Aorta (tissue), 5 donors: ENCODE results near the gene ME1. TPM values are rescaled to one million over a fixed set of nuclear protein-coding genes. Genes with fewer than 3 reads are reported as not detected.

Experiments
- ATAC-seq: fragments of 200-7000 bp; cut with Tn5 transposase; one replicate; pipeline ENCODE4 v1.9.1; 2022; ENCODE audit warnings: moderate library complexity; ENCODE audit not compliant: low FRiP score
- DNase-seq, 2 donors: peaks; one replicate each; pipeline ENCODE4 v3.0.0-alpha.2; 2020
- H3K27ac ChIP-seq, 2 donors: one replicate each; pipeline ENCODE4 v1.5.1; 2013; ENCODE audit warnings: low read length in 2 of 2, mild to moderate bottlenecking in 2 of 2, moderate library complexity in 2 of 2, control low read depth in 1 of 2, inconsistent platforms in 1 of 2, low read depth in 1 of 2
- H3K27me3 ChIP-seq, 2 donors: one replicate each; pipeline ENCODE4 v1.6.1; 2013; ENCODE audit warnings: control low read depth in 1 of 2, low read length in 1 of 2, mild to moderate bottlenecking in 1 of 2, moderate library complexity in 1 of 2; ENCODE audit not compliant: insufficient read depth in 2 of 2, control insufficient read depth in 1 of 2
- H3K36me3 ChIP-seq, 2 donors: one replicate each; pipeline ENCODE4 v1.6.1; 2013; ENCODE audit warnings: control low read depth in 1 of 2, low read length in 1 of 2, mild to moderate bottlenecking in 1 of 2; ENCODE audit not compliant: insufficient read depth in 2 of 2, control insufficient read depth in 1 of 2
- H3K4me1 ChIP-seq, 2 donors: one replicate each; pipeline ENCODE4 v1.6.1; 2013; ENCODE audit warnings: low read length in 2 of 2, control low read depth in 1 of 2, mild to moderate bottlenecking in 1 of 2, moderate library complexity in 1 of 2; ENCODE audit not compliant: insufficient read depth in 2 of 2, control insufficient read depth in 1 of 2
- H3K4me3 ChIP-seq, 2 donors: one replicate each; pipeline ENCODE4 v1.5.1; 2013; ENCODE audit warnings: low read length in 2 of 2, control low read depth in 1 of 2, mild to moderate bottlenecking in 1 of 2
- H3K9me3 ChIP-seq: one replicate; pipeline ENCODE4 v1.6.1; 2013; ENCODE audit warnings: mild to moderate bottlenecking, low read length; ENCODE audit not compliant: control insufficient read depth
- WGBS, 2 donors: extraction: QIAGEN DNeasy Blood & Tissue Kit; methylation state at CpG; one replicate each; pipeline ENCODE4 v1.1.7; 2013; 5-methylcytosine and 5-hydroxymethylcytosine counted together
- intact Hi-C, 2 donors: fragments of 100-400 bp; cut with DNase I; formaldehyde crosslinking; loops; one replicate each; pipeline versions ENCODE4 v1.14.2 to v1.15.0; 2022
- long read RNA-seq, 2 donors: library from polyadenylated mRNA; unstranded; transcript quantifications; one replicate each; pipeline ENCODE4 v2.0.0, GENCODE V29; 2020 to 2021
- polyA plus RNA-seq, 2 donors: library from polyadenylated mRNA; stranded (reverse); fragments of 200-250 nt; gene quantifications; one replicate each; pipeline ENCODE4 v1.2.3, GENCODE V29; 2013
- total RNA-seq, 2 donors: library from RNA; stranded (reverse); fragmentation: NEBNext Ultra II Directional; extraction: Animal tissue kit (Norgen Biotek cat#: 25700); gene quantifications; one replicate each; pipeline ENCODE4 v1.2.1, GENCODE V29; 2021
- donor health status: healthy with polysubstance abuse.
- donor health status: Bipolar disorder and iron deficiency.
- donor health status: DM: no; HTN: no; CAD: no.
- donor health status: DM: no; HTN: no; CAD: no.
- donor health status: DM: yes; HTN: yes; CAD: no.

ME1 gene
- total RNA-seq, result 10 to 100 TPM; 10.9 to 21.0 TPM
- polyA plus RNA-seq, result 10 to 100 TPM; 13.2 to 19.8 TPM
- long read RNA-seq, donor 1, transcript ME1-201 (14 exons, 3,371 nt), result major isoform, 35 of 45 reads
- long read RNA-seq, donor 1, partial matches to known transcripts, result 2 of 45 reads
- long read RNA-seq, donor 1, other reads (novel, unspliced or antisense), result 8 of 45 reads
- long read RNA-seq, donor 2, transcript ME1-201 (14 exons, 3,371 nt), result major isoform, 11 of 19 reads
- long read RNA-seq, donor 2, partial matches to known transcripts, result 0 of 19 reads
- long read RNA-seq, donor 2, other reads (novel, unspliced or antisense), result 8 of 19 reads

- intact Hi-C loops, result loop anchor here (5.0 kb wide), 2 partner anchors 81 to 209 kb away; partner anchors contain the start of gene PRSS35 (in 2 of the 2)
- WGBS, 2 donors, result 10% methylated on average over 69 to 74 of the region's 74 CpGs
- ATAC-seq, result peak; percentile 91
Observed at GRCh38 chr6:83430611-83431544, at the start of gene ME1. Gene ME1, minus strand, starts transcription at chr6:83431051. Its CDS starts 97 bp downstream, at chr6:83430954.

GRCh38 chr6:83480470-83480869 is 49.6 kb upstream of the ME1 start:
- Histone ChIP-seq H3K4me1 (no peaks in the 10 kb centered on the region), H3K9me3 (no peaks in the 10 kb centered on the region), H3K36me3 (no peaks in the 10 kb centered on the region), H3K4me3 (no peak overlapping the region), H3K27me3 (no peaks in the 10 kb centered on the region), H3K27ac (no peak overlapping the region)
- intact Hi-C loops, result no loop called here
- DNase-seq, result no peak
- ATAC-seq, result no peak
- 89 to 90% methylated on average over 1 of the region's 1 CpG for WGBS, 2 donors

More at GRCh38 chr6:83430611-83431544, at the start of gene ME1:
- Histone ChIP-seq H3K4me1 (no peaks in the 10 kb centered on the region), H3K36me3 (no peaks in the 10 kb centered on the region), H3K27me3 (no peaks in the 10 kb centered on the region), H3K4me3 (peak within 1 kb of the TSS; percentile 19 to 69), H3K27ac (peak within 1 kb of the TSS in 1 of 2 donors; percentile 52), H3K9me3 (no peaks in the 10 kb centered on the region)
- DNase-seq, result peak; percentile 93 to 95

- H3K36me3 ChIP-seq, result no peaks in the 10 kb centered on the region
- H3K27me3 ChIP-seq, result no peaks in the 10 kb centered on the region
- no peaks in the 10 kb centered on the region for H3K4me1 ChIP-seq
- no peak overlapping the region for H3K4me3 ChIP-seq
- 81 to 93% methylated on average over 1 of the region's 1 CpG for WGBS, 2 donors
- H3K27ac ChIP-seq, result no peak overlapping the region
- H3K9me3 ChIP-seq, result no peaks in the 10 kb centered on the region
- ATAC-seq (no peak), DNase-seq (no peak)
- intact Hi-C loops, result no loop called here
Observed at GRCh38 chr6:83479389-83479788, 48.5 kb upstream of the ME1 start.

- Histone ChIP-seq H3K36me3 (no peaks in the 10 kb centered on the region), H3K27me3 (peaks cover 0 to 1% of the 10 kb centered on the region in 2 donors), H3K4me3 (no peak overlapping the region), H3K9me3 (no peaks in the 10 kb centered on the region), H3K27ac (no peak overlapping the region), H3K4me1 (no peaks in the 10 kb centered on the region)
- intact Hi-C loops, result no loop called here
- ATAC-seq (no peak), DNase-seq (no peak)
- 97 to 100% methylated on average over 1 of the region's 1 CpG for WGBS, 2 donors
Observed at GRCh38 chr6:83476971-83477370, 46.1 kb upstream of the ME1 start.

- no peak for DNase-seq
- WGBS, 2 donors, result 61 to 63% methylated on average over 4 of the region's 4 CpGs
- Histone ChIP-seq H3K4me1 (no peaks in the 10 kb centered on the region), H3K27me3 (peaks cover 0 to 1% of the 10 kb centered on the region in 2 donors), H3K36me3 (no peaks in the 10 kb centered on the region), H3K4me3 (no peak overlapping the region), H3K9me3 (no peaks in the 10 kb centered on the region), H3K27ac (no peak overlapping the region)
- intact Hi-C loops, result no loop called here
- no peak for ATAC-seq
Observed at GRCh38 chr6:83474309-83474708, 43.5 kb upstream of the ME1 start.

GRCh38 chr6:83472767-83473166 is 41.9 kb upstream of the ME1 start:
- no peak for ATAC-seq
- WGBS, 2 donors, result 60 to 66% methylated on average over 2 of the region's 2 CpGs

GRCh38 chr6:83470587-83470986 is 39.7 kb upstream of the ME1 start:
- no peaks in the 10 kb centered on the region for H3K9me3 ChIP-seq
- ATAC-seq (no peak), DNase-seq (no peak)
- intact Hi-C loops, result no loop called here
- H3K27me3 ChIP-seq, result peaks cover 0 to 1% of the 10 kb centered on the region in 2 donors
- no peaks in the 10 kb centered on the region for H3K4me1 ChIP-seq
- no peak overlapping the region for H3K27ac ChIP-seq
- no peak overlapping the region for H3K4me3 ChIP-seq
- WGBS, 2 donors, result 97% methylated on average over 3 of the region's 3 CpGs
- H3K36me3 ChIP-seq, result no peaks in the 10 kb centered on the region

More at GRCh38 chr6:83472767-83473166, 41.9 kb upstream of the ME1 start:
- intact Hi-C loops, result no loop called here
- Histone ChIP-seq H3K27ac (no peak overlapping the region), H3K4me3 (no peak overlapping the region), H3K27me3 (peaks cover 0 to 1% of the 10 kb centered on the region in 2 donors), H3K9me3 (no peaks in the 10 kb centered on the region), H3K4me1 (no peaks in the 10 kb centered on the region), H3K36me3 (no peaks in the 10 kb centered on the region)
- no peak for DNase-seq

GRCh38 chr6:83470001-83470400 is 39.1 kb upstream of the ME1 start:
- no peak for ATAC-seq
- H3K4me3 ChIP-seq, result no peak overlapping the region
- intact Hi-C loops, result no loop called here
- H3K4me1 ChIP-seq, result no peaks in the 10 kb centered on the region
- H3K36me3 ChIP-seq, result no peaks in the 10 kb centered on the region
- no peaks in the 10 kb centered on the region for H3K9me3 ChIP-seq
- DNase-seq, result peak in 1 of 2 donors; percentile 52
- peaks cover 0 to 1% of the 10 kb centered on the region in 2 donors for H3K27me3 ChIP-seq
- no peak overlapping the region for H3K27ac ChIP-seq
- 75 to 80% methylated on average over 4 of the region's 4 CpGs for WGBS, 2 donors
